ENCODE data around the gene NRSN2. TPM values are rescaled to one million over a fixed set of nuclear protein-coding genes. Genes with fewer than 3 reads are reported as not detected.

The NRSN2 gene
- total RNA-seq, 1 donor from 2014 or later: 21.6 TPM

DNA sequence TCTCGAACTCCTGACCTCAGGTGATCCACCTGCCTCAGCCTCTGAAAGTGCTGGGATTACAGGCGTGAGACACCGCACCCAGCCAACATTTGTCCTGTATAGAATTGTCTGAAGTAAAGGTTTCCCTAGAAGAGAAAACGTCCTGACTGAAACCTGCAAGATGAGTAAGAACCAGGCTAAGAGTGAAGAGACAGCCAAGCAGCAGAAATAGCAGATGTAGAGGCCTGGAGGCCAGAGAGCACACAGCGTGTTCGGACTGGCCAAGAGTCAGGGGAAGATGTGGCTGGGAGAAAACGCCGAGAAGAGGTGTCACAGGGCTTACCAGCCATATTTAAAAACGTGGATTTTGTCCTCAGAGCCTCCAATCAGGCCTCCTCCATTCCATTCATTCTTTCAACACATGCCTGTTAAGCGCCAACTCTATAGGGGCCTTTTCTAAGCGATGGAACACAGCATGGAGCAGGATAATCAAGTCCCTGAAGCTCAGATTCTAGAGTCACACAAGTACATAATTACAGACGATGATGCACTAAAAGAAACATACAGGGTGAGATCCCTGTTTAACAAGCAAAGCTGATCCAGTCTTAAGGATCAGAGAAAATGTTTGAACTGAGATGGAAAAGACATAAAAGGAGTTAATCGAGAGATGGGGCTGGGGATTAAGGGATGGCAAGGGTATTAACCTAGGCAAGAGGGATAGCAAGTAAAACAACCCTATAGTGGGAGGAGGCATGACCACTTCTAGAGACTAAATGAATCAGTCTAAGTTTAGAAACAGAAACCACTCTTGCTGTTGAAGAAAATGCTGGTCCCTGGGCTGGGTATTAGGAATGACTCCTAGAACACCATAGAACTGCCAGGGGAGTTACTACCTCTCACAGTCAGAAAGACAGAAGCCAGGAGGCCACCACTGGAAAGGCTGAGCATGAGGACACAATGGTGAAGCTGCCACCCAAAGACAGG, 44.7 kb upstream of the NRSN2 start:
- no peak overlapping the region for H3K27ac ChIP-seq
- intact Hi-C loops (cut with DNase I): no loop called here
- H3K9me3 ChIP-seq: no peaks in the 10 kb centered on the region
- TF ChIP-seq POLR2A (IDR thresholded peaks at IDR 0.05) (no peak), POLR2AphosphoS5 (IDR thresholded peaks at IDR 0.05; ENCODE audit: insufficient read depth in 1 of 2, low read depth in 1 of 2) (no peak)
- TF ChIP-seq, protein P1, sequence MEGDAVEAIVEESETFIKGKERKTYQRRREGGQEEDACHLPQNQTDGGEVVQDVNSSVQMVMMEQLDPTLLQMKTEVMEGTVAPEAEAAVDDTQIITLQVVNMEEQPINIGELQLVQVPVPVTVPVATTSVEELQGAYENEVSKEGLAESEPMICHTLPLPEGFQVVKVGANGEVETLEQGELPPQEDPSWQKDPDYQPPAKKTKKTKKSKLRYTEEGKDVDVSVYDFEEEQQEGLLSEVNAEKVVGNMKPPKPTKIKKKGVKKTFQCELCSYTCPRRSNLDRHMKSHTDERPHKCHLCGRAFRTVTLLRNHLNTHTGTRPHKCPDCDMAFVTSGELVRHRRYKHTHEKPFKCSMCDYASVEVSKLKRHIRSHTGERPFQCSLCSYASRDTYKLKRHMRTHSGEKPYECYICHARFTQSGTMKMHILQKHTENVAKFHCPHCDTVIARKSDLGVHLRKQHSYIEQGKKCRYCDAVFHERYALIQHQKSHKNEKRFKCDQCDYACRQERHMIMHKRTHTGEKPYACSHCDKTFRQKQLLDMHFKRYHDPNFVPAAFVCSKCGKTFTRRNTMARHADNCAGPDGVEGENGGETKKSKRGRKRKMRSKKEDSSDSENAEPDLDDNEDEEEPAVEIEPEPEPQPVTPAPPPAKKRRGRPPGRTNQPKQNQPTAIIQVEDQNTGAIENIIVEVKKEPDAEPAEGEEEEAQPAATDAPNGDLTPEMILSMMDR (IDR thresholded peaks at IDR 0.05): no peak
- H3K36me3 ChIP-seq: no peaks in the 10 kb centered on the region
- no peak for DNase-seq (ENCODE audit: extremely low spot score in 2 of 2)
- H3K27me3 ChIP-seq: no peaks in the 10 kb centered on the region
- H3K4me3 ChIP-seq: no peak overlapping the region
- peaks cover 34% of the 10 kb centered on the region for H3K4me1 ChIP-seq

GRCh38 chr20:305745-306144, 41.2 kb upstream of the NRSN2 start:
- H3K36me3 ChIP-seq: no peaks in the 10 kb centered on the region
- DNase-seq (ENCODE audit: extremely low spot score in 2 of 2): no peak
- intact Hi-C loops (cut with DNase I): no loop called here
- H3K4me3 ChIP-seq: no peak overlapping the region
- TF ChIP-seq, protein P1 (IDR thresholded peaks at IDR 0.05): no peak
- TF ChIP-seq POLR2A (IDR thresholded peaks at IDR 0.05) (no peak), POLR2AphosphoS5 (IDR thresholded peaks at IDR 0.05; ENCODE audit: insufficient read depth in 1 of 2, low read depth in 1 of 2) (no peak)
- H3K27ac ChIP-seq: no peak overlapping the region
- no peaks in the 10 kb centered on the region for H3K9me3 ChIP-seq
- H3K27me3 ChIP-seq: no peaks in the 10 kb centered on the region
- H3K4me1 ChIP-seq: peaks cover 32% of the 10 kb centered on the region

DNA sequence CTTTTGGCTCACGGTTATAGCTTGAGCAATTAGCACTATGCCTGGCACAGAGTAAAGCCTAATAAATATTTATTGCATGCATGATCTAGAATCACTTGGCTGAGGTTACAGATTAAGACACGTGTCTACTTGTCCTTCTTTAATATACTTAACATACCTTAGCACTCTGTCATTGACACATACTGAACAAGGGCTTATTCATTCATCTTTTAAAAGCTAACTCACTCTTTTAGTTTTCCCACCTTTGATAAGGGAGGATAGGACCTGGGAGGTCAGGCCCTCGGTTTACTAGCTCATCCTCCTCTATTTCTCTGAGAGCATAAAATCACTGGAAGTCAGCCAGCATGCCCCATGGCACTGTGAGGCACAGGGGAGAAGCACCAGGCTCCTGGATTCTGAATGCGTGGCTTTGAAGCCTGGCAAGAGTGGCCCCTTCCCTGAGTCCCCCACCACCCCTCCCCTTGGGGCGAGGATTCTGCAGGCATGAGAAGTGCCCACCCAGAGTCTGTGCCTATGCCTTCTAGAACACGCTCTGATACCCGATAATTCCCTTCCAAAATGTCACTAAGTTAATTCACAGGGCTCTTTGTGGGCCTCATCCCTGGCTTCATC, 38.4 kb upstream of the NRSN2 start:
- no peaks in the 10 kb centered on the region for H3K9me3 ChIP-seq
- no peaks in the 10 kb centered on the region for H3K27me3 ChIP-seq
- no peaks in the 10 kb centered on the region for H3K36me3 ChIP-seq
- H3K4me1 ChIP-seq: peaks cover 25% of the 10 kb centered on the region
- TF ChIP-seq, protein P1 (IDR thresholded peaks at IDR 0.05): no peak
- peak in 1 of 2 donors; percentile 15 for TF ChIP-seq POLR2AphosphoS5 (IDR thresholded peaks at IDR 0.05; ENCODE audit: insufficient read depth in 1 of 2, low read depth in 1 of 2)
- H3K4me3 ChIP-seq: no peak overlapping the region
- intact Hi-C loops (cut with DNase I): no loop called here
- DNase-seq (ENCODE audit: extremely low spot score in 2 of 2): no peak
- peak overlapping the region; percentile 92 for H3K27ac ChIP-seq

DNA sequence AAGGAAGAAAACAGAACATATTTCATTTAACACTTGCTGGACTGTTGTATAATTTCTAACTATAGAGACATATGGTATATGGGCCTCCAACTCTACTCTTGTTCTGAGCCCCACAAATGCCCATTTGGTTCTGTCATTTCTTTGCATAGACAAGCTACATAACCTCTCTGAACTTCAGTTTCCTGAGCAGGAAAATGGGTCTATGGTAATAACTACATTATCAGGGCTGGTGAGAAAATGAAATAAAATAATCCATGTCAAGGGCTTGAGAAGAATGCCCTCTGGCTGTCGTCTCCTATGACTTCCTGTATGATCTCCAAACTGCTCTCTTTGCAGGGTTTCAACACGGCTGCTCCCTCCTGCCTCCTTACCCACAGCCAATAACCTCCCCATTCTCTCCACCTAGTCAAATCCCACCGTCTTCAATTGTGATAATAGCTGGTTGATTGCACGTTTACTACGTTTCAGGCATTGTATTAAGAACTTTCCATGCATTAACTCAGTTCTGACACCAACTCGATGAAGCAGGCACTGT, 37.5 kb upstream of the NRSN2 start:
- Histone ChIP-seq H3K27me3 (no peaks in the 10 kb centered on the region), H3K27ac (peak overlapping the region; percentile 92), H3K4me1 (peaks cover 25% of the 10 kb centered on the region), H3K9me3 (no peaks in the 10 kb centered on the region), H3K4me3 (peak overlapping the region; percentile 24 to 41), H3K36me3 (no peaks in the 10 kb centered on the region)
- TF ChIP-seq POLR2A (IDR thresholded peaks at IDR 0.05) (no peak), POLR2AphosphoS5 (IDR thresholded peaks at IDR 0.05; ENCODE audit: insufficient read depth in 1 of 2, low read depth in 1 of 2) (no peak)
- TF ChIP-seq, protein P1 (IDR thresholded peaks at IDR 0.05): no peak
- intact Hi-C loops (cut with DNase I): no loop called here
- DNase-seq (ENCODE audit: extremely low spot score in 2 of 2): no peak
